ENCODE results near the gene CDK11B. TPM values are rescaled to one million over a fixed set of nuclear protein-coding genes. Genes with fewer than 3 reads are reported as not detected.
"Not testable (repeated sequence)": the region's sequence is repeated elsewhere in the genome, so short reads cannot be mapped to it uniquely, and the experiment has no call there.

The CDK11B gene
- total and polyA plus RNA-seq, 2 donors (not counting 1 experiment from before 2014, with no cell fraction given), result 14.1 to 36.3 TPM

DNA sequence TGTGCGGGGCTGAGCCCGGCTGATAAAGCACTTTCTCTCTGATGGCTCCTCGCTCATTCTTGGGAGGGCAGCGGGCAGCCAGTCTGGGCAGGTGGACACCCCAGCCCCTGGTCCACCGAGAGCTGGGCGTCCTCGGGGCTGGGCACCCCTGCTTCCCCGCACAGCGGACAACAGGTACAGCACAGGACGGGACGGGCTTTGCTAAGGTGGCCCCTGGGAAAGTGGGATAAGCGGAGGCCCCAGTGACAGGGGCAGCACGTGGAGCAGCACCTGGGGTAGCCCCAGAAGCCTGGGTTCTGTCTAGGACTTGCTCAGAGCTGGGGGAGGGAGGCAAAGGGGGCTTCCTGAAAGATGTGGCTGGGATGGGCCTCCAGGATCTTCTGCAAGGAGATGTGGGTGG lies 24.2 kb downstream of the CDK11B start:
- CTCF ChIA-PET; POLR2A ChIA-PET; H3K4me3 Mint-ChIP-seq; DNase-seq; H3K9me3 Mint-ChIP-seq (ENCODE audit: insufficient read depth); H3K27me3 Mint-ChIP-seq; H3K4me2 ChIP-seq (replicated peaks; ENCODE audit: low read depth, low read length, poor library complexity, severe bottlenecking); intact Hi-C loops (cut with micrococcal nuclease); H3K4me3 ChIP-seq (ENCODE audit: control extremely low read depth in 1 of 5, extremely low read depth in 1 of 5, insufficient read depth in 1 of 5, low read depth in 2 of 5, low read length in 4 of 5); H3K36me3 ChIP-seq (replicated peaks in 1 of 2; ENCODE audit: control extremely low read depth in 1 of 2, control insufficient read depth in 1 of 2, extremely low read depth in 1 of 2, insufficient read depth in 2 of 2, low read length in 1 of 2); H3K27ac Mint-ChIP-seq; H3K9me3 ChIP-seq (ENCODE audit: control extremely low read depth in 1 of 3, control insufficient read depth in 2 of 3, insufficient read depth in 1 of 3, low read length in 2 of 3); H3K9ac ChIP-seq (ENCODE audit: low read length); H3K4me1 Mint-ChIP-seq; H3K27ac ChIP-seq (ENCODE audit: low read length in 2 of 2); H4K20me1 ChIP-seq (ENCODE audit: control insufficient read depth, insufficient read depth, low read length, poor library complexity, severe bottlenecking); ATAC-seq (ENCODE audit: low read depth); H2AFZ ChIP-seq (ENCODE audit: insufficient read depth, low read depth, low read length, poor library complexity, severe bottlenecking); H3K79me2 ChIP-seq (ENCODE audit: control insufficient read depth, insufficient read depth, low read length): not testable (repeated sequence)
- Histone ChIP-seq H3K4me1 (ENCODE audit: control insufficient read depth in 2 of 2, insufficient read depth in 2 of 2, low read length in 2 of 2) (peaks cover 13 to 15% of the 10 kb centered on the region in 2 donors), H3K27me3 (replicated peaks in 1 of 4; ENCODE audit: control extremely low read depth in 1 of 4, control insufficient read depth in 3 of 4, insufficient read depth in 4 of 4, low read length in 3 of 4) (peaks cover 0 to 13% (median 4%) of the 10 kb centered on the region in 4 experiments)
- WGBS (ENCODE audit: insufficient coverage), result 98% methylated on average over 7 of the region's 13 CpGs

DNA sequence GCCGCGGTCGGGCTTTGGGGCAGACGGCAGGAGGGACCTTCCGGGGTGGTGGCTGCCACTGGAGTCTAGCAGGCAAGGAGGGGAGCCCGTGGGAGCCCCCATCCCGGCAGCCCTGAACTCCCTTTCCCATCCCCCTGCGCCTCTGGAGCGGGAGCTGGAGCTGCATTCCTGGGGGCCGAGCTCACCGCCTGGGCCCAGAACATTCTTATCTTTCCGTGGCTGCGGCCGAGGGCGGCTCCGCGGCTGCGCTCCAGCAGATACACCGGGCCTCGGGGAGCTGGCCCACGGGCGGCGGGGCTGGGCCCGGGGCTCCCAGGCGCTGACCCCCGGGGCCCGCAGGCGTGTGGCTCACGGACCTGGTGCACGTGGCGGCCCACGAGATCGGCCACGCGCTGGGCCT lies 25.4 kb downstream of the CDK11B start:
- H3K36me3 ChIP-seq (replicated peaks in 1 of 2; ENCODE audit: control extremely low read depth in 1 of 2, control insufficient read depth in 1 of 2, extremely low read depth in 1 of 2, insufficient read depth in 2 of 2, low read length in 1 of 2); H3K27me3 Mint-ChIP-seq; H4K20me1 ChIP-seq (ENCODE audit: control insufficient read depth, insufficient read depth, low read length, poor library complexity, severe bottlenecking); H3K27ac ChIP-seq (ENCODE audit: low read length in 2 of 2); CTCF ChIA-PET; H3K9me3 ChIP-seq (ENCODE audit: control extremely low read depth in 1 of 3, control insufficient read depth in 2 of 3, insufficient read depth in 1 of 3, low read length in 2 of 3); H3K4me1 Mint-ChIP-seq; H3K4me2 ChIP-seq (replicated peaks; ENCODE audit: low read depth, low read length, poor library complexity, severe bottlenecking); H3K27ac Mint-ChIP-seq; intact Hi-C loops (cut with micrococcal nuclease); H2AFZ ChIP-seq (ENCODE audit: insufficient read depth, low read depth, low read length, poor library complexity, severe bottlenecking); ATAC-seq (ENCODE audit: low read depth); H3K4me3 Mint-ChIP-seq; H3K79me2 ChIP-seq (ENCODE audit: control insufficient read depth, insufficient read depth, low read length); H3K9me3 Mint-ChIP-seq (ENCODE audit: insufficient read depth); H3K4me3 ChIP-seq (ENCODE audit: control extremely low read depth in 1 of 5, extremely low read depth in 1 of 5, insufficient read depth in 1 of 5, low read depth in 2 of 5, low read length in 4 of 5); POLR2A ChIA-PET; DNase-seq; H3K9ac ChIP-seq (ENCODE audit: low read length): not testable (repeated sequence)
- H3K27me3 ChIP-seq (replicated peaks in 1 of 4; ENCODE audit: control extremely low read depth in 1 of 4, control insufficient read depth in 3 of 4, insufficient read depth in 4 of 4, low read length in 3 of 4), result peaks cover 0 to 13% (median 4%) of the 10 kb centered on the region in 4 experiments
- H3K4me1 ChIP-seq (ENCODE audit: control insufficient read depth in 2 of 2, insufficient read depth in 2 of 2, low read length in 2 of 2), result peaks cover 15 to 21% of the 10 kb centered on the region in 2 donors
- WGBS (ENCODE audit: insufficient coverage), result no CpG with 5 or more reads among the region's 35 CpGs

All from B cell (primary cell).